Duodenal mucosa (tissue), 2 donors: ENCODE measurements around the gene FAM167B.
"Not testable (repeated sequence)": the region's sequence is repeated elsewhere in the genome, so short reads cannot be mapped to it uniquely, and the experiment has no call there.

ENCODE experiments used
- H3K27ac ChIP-seq: one replicate; pipeline ENCODE4 v1.7.0; 2013; ENCODE audit warnings: low read depth, low read length
- H3K27me3 ChIP-seq, 2 donors: one replicate each; pipeline ENCODE4 v1.7.0; 2013; ENCODE audit warnings: low read length in 2 of 2, control low read depth in 1 of 2; ENCODE audit not compliant: insufficient read depth in 2 of 2, control insufficient read depth in 1 of 2
- H3K36me3 ChIP-seq, 2 donors: one replicate each; pipeline ENCODE4 v1.7.0; 2013; ENCODE audit warnings: low read length in 2 of 2, control low read depth in 1 of 2; ENCODE audit not compliant: insufficient read depth in 2 of 2, control insufficient read depth in 1 of 2
- H3K4me1 ChIP-seq, 2 donors: one replicate each; pipeline ENCODE4 v1.7.0; 2013; ENCODE audit warnings: low read length in 2 of 2, control low read depth in 1 of 2; ENCODE audit not compliant: insufficient read depth in 2 of 2, control insufficient read depth in 1 of 2
- H3K4me3 ChIP-seq, 2 donors: one replicate each; pipeline ENCODE4 v1.7.0; 2013; ENCODE audit warnings: low read length in 2 of 2, low read depth in 1 of 2
- H3K9ac ChIP-seq, 2 donors: one replicate each; pipeline ENCODE4 v1.7.0; 2013; ENCODE audit warnings: low read length in 2 of 2, low read depth in 1 of 2
- H3K9me3 ChIP-seq, 2 donors: one replicate each; pipeline ENCODE4 v1.7.0; 2013; ENCODE audit warnings: low read length in 2 of 2, control low read depth in 1 of 2; ENCODE audit not compliant: control insufficient read depth in 1 of 2

Gene FAM167B

DNA sequence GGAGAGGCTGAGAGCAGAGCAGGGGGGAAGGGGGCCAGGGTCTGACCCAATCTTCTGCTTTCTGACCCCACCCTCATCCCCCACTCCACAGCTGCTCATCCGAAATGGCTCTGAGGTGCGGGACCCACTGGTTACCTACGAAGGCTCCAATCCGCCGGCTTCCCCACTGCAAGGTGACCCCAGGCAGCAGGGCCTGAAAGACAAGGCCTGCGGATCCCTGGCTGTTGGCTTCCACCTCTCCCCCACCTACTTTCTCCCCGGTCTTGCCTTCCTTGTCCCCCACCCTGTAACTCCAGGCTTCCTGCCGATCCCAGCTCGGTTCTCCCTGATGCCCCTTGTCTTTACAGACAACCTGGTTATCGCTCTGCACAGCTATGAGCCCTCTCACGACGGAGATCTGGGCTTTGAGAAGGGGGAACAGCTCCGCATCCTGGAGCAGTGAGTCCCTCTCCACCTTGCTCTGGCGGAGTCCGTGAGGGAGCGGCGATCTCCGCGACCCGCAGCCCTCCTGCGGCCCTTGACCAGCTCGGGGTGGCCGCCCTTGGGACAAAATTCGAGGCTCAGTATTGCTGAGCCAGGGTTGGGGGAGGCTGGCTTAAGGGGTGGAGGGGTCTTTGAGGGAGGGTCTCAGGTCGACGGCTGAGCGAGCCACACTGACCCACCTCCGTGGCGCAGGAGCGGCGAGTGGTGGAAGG is 27.8 kb downstream of the FAM167B start:
- no peak overlapping the region for H3K27ac ChIP-seq
- H3K36me3 ChIP-seq, result peaks cover 0 to 4% of the 10 kb centered on the region in 2 donors
- no peaks in the 10 kb centered on the region for H3K27me3 ChIP-seq
- no peaks in the 10 kb centered on the region for H3K9me3 ChIP-seq
- no peak overlapping the region for H3K4me3 ChIP-seq
- H3K4me1 ChIP-seq, result peaks cover 8 to 9% of the 10 kb centered on the region in 2 donors
- no peak overlapping the region for H3K9ac ChIP-seq

DNA sequence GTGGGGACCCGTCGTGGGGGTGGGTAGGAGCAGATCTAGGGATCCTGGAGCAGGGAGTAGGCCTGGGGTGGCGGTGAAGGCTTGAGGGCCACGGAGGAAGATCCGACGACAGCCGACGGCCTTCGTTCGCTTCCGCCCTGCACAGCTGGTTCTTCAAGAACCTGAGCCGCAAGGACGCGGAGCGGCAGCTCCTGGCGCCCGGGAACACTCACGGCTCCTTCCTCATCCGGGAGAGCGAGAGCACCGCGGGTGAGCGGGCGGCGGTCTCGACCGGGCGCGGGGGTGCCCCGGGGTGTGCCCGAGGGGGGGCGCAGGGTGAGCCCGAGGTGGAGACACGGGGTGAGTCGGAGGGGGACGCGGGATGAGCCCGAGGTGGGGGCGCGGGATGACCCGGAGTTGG is 28.4 kb downstream of the FAM167B start:
- H3K27me3 ChIP-seq, result no peaks in the 10 kb centered on the region
- H3K36me3 ChIP-seq, result peaks cover 0 to 7% of the 10 kb centered on the region in 2 donors
- no peak overlapping the region for H3K27ac ChIP-seq
- H3K4me3 ChIP-seq, result peak overlapping the region in 1 of 2 donors; percentile 35
- H3K4me1 ChIP-seq, result peaks cover 8 to 9% of the 10 kb centered on the region in 2 donors
- H3K9ac ChIP-seq, result no peak overlapping the region
- H3K9me3 ChIP-seq, result no peaks in the 10 kb centered on the region

DNA sequence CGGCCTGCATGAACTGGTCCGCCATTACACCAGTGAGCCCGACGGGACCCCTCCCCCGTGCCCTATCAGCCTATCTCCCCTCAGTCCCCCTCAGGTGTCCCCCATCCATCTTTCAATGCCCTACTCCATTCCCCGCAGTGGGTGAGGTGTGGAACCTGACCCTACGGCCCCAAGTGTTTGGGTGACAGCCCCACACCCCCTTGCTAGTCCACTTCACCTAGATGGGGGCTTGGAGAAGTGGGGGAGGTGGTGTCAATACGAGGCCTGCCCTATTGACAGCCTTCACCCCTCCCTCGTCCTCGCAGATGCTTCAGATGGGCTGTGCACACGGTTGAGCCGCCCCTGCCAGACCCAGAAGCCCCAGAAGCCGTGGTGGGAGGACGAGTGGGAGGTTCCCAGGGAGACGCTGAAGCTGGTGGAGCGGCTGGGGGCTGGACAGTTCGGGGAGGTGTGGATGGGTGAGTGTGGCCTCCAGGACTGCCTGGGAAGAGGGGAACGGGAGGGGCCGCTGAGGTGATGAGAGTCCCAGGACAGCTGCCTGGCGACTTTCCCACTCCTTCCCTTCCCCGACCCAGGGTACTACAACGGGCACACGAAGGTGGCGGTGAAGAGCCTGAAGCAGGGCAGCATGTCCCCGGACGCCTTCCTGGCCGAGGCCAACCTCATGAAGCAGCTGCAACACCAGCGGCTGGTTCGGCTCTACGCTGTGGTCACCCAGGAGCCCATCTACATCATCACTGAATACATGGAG is 29.2 kb downstream of the FAM167B start:
- Histone ChIP-seq H3K9ac (no peak overlapping the region), H3K27me3 (no peaks in the 10 kb centered on the region), H3K4me3 (no peak overlapping the region), H3K36me3 (peaks cover 0 to 7% of the 10 kb centered on the region in 2 donors), H3K4me1 (peaks cover 8 to 9% of the 10 kb centered on the region in 2 donors), H3K27ac (no peak overlapping the region), H3K9me3 (no peaks in the 10 kb centered on the region)

- H3K27ac ChIP-seq, H3K9ac ChIP-seq, H3K4me1 ChIP-seq, H3K9me3 ChIP-seq, H3K36me3 ChIP-seq, H3K27me3 ChIP-seq, H3K4me3 ChIP-seq: not testable (repeated sequence)
Observed at GRCh38 chr1:32284777-32285176, 37.8 kb downstream of the FAM167B start.

DNA sequence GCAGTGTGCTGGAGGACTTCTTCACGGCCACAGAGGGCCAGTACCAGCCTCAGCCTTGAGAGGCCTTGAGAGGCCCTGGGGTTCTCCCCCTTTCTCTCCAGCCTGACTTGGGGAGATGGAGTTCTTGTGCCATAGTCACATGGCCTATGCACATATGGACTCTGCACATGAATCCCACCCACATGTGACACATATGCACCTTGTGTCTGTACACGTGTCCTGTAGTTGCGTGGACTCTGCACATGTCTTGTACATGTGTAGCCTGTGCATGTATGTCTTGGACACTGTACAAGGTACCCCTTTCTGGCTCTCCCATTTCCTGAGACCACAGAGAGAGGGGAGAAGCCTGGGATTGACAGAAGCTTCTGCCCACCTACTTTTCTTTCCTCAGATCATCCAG is 38.6 kb downstream of the FAM167B start:
- no peak overlapping the region for H3K4me3 ChIP-seq
- no peak overlapping the region for H3K9ac ChIP-seq
- H3K27ac ChIP-seq, result no peak overlapping the region
- H3K9me3 ChIP-seq, result no peaks in the 10 kb centered on the region
- H3K27me3 ChIP-seq, result no peaks in the 10 kb centered on the region
- H3K36me3 ChIP-seq, result no peaks in the 10 kb centered on the region
- H3K4me1 ChIP-seq, result peaks cover 4 to 5% of the 10 kb centered on the region in 2 donors

- H3K36me3 ChIP-seq, result no peaks in the 10 kb centered on the region
- H3K9me3 ChIP-seq, result no peaks in the 10 kb centered on the region
- no peak overlapping the region for H3K27ac ChIP-seq
- no peaks in the 10 kb centered on the region for H3K27me3 ChIP-seq
- peaks cover 10 to 12% of the 10 kb centered on the region in 2 donors for H3K4me1 ChIP-seq
- H3K9ac ChIP-seq, result no peak overlapping the region
- no peak overlapping the region for H3K4me3 ChIP-seq
Observed at GRCh38 chr1:32286763-32287162, 39.7 kb downstream of the FAM167B start.

DNA sequence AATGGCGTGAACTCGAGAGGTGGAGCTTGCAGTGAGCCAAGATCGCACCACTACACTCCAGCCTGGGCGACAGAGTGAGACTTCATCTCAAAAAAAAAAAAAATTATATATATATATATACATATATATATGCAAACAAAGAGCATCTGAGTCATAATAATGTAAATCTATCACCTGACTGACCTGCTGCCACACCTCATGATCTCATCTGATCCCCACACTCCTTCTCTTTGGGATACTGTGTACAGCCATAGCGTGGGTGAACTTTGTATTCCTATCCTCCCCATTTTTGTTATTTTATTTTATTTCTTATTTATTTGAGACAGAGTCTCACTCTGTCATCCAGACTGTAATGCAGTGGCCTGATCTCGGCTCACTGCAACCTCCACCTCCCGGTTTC is 42.2 kb downstream of the FAM167B start:
- Histone ChIP-seq H3K27me3 (no peaks in the 10 kb centered on the region), H3K27ac (no peak overlapping the region), H3K9ac (no peak overlapping the region), H3K4me3 (no peak overlapping the region), H3K9me3 (no peaks in the 10 kb centered on the region), H3K36me3 (no peaks in the 10 kb centered on the region), H3K4me1 (peaks cover 12 to 18% of the 10 kb centered on the region in 2 donors)

- Histone ChIP-seq H3K36me3 (no peaks in the 10 kb centered on the region), H3K9me3 (no peaks in the 10 kb centered on the region), H3K27ac (peak overlapping the region; percentile 82), H3K4me1 (peaks cover 18 to 27% of the 10 kb centered on the region in 2 donors), H3K4me3 (peak overlapping the region; percentile 69 to 81), H3K27me3 (no peaks in the 10 kb centered on the region), H3K9ac (peak overlapping the region; percentile 80 to 82)
Observed at GRCh38 chr1:32291145-32291707, 44.2 kb downstream of the FAM167B start.

GRCh38 chr1:32291708-32292538 is 44.9 kb downstream of the FAM167B start, which contains the start of gene HDAC1:
Gene HDAC1 (plus strand): TSS chr1:32292083. CDS start chr1:32292170, 87 bp downstream.
- Histone ChIP-seq H3K4me1 (peaks cover 18 to 27% of the 10 kb centered on the region in 2 donors), H3K9me3 (no peaks in the 10 kb centered on the region), H3K27me3 (no peaks in the 10 kb centered on the region), H3K4me3 (peak within 1 kb of the TSS; percentile 69 to 100), H3K36me3 (no peaks in the 10 kb centered on the region), H3K9ac (peak within 1 kb of the TSS; percentile 80 to 97), H3K27ac (peak within 1 kb of the TSS; percentile 82)
